CD4-positive, alpha-beta memory T cell (primary cell): Measurements from ENCODE around the gene PXYLP1. TPM values are rescaled to one million over a fixed set of nuclear protein-coding genes. Genes with fewer than 3 reads are reported as not detected.

Experiments used
- CTCF ChIA-PET: fragments of 350-600 bp; sonication (Branson Sonifier 250); formaldehyde crosslinking; loops from one replicate; lab custom pipeline; 2021; ENCODE audit warnings: inconsistent platforms; ENCODE audit not compliant: partially characterized antibody; lab: Charles Lee
- POLR2A ChIA-PET: fragments of 350-600 bp; sonication (Branson Sonifier 250); formaldehyde crosslinking; loops from one replicate; lab custom pipeline; 2021; ENCODE audit not compliant: partially characterized antibody; lab: Charles Lee
- DNase-seq, 5 donors: peaks; one replicate each; pipeline versions ENCODE4 v3.0.0 to v3.0.0-alpha.2; 2020 to 2022; ENCODE audit warnings: mixed read lengths in 1 of 5
- H3K27ac ChIP-seq: one replicate; pipeline ENCODE4 v1.7.0; 2013; ENCODE audit warnings: low read depth, low read length
- H3K27me3 ChIP-seq: 2 replicates; pipeline ENCODE4 v1.7.0; 2013; ENCODE audit warnings: mild to moderate bottlenecking, low read length, moderate library complexity; ENCODE audit not compliant: insufficient read depth
- H3K36me3 ChIP-seq: 2 replicates; pipeline ENCODE4 v1.7.0; 2013; ENCODE audit warnings: mild to moderate bottlenecking, low read length, moderate library complexity; ENCODE audit not compliant: insufficient read depth
- H3K4me1 ChIP-seq: 2 replicates; pipeline ENCODE4 v1.7.0; 2013; ENCODE audit warnings: mild to moderate bottlenecking, low read length, moderate library complexity; ENCODE audit not compliant: insufficient read depth
- H3K4me3 ChIP-seq, 2 donors: one replicate each; pipeline ENCODE4 v1.7.0; 2013; ENCODE audit warnings: low read length in 2 of 2, mild to moderate bottlenecking in 1 of 2
- H3K9me3 ChIP-seq, 2 donors: one replicate each; pipeline ENCODE4 v1.7.0; 2013; ENCODE audit warnings: low read length in 2 of 2, control low read depth in 1 of 2; ENCODE audit not compliant: control insufficient read depth in 1 of 2
- H3K27ac Mint-ChIP-seq, 7 donors: one replicate each; pipeline ENCODE4 v1.8.0; 2020 to 2021; ENCODE audit warnings: mixed read lengths in 7 of 7, mild to moderate bottlenecking in 6 of 7, inconsistent platforms in 3 of 7, moderate library complexity in 3 of 7
- H3K27me3 Mint-ChIP-seq, 2 donors: one replicate each; pipeline ENCODE4 v1.8.0; 2020 to 2021; ENCODE audit warnings: mixed read lengths in 2 of 2
- H3K36me3 Mint-ChIP-seq, 2 donors: one replicate each; pipeline ENCODE4 v1.8.0; 2020 to 2021; ENCODE audit warnings: mixed read lengths in 2 of 2, inconsistent platforms in 1 of 2, mild to moderate bottlenecking in 1 of 2
- H3K4me1 Mint-ChIP-seq, 4 donors: one replicate each; pipeline ENCODE4 v1.8.0; 2020 to 2021; ENCODE audit warnings: mixed read lengths in 4 of 4, mild to moderate bottlenecking in 1 of 4
- H3K4me3 Mint-ChIP-seq, 8 donors: one replicate each; pipeline ENCODE4 v1.8.0; 2020 to 2021; ENCODE audit warnings: mixed read lengths in 8 of 8, mild to moderate bottlenecking in 7 of 8, moderate library complexity in 6 of 8, inconsistent platforms in 3 of 8
- H3K9me3 Mint-ChIP-seq, 8 donors: one replicate each; pipeline ENCODE4 v1.8.0; 2020 to 2021; ENCODE audit warnings: mixed read lengths in 8 of 8, mild to moderate bottlenecking in 5 of 8, inconsistent platforms in 3 of 8, moderate library complexity in 1 of 8
- intact Hi-C: fragments of 100-400 bp; cut with micrococcal nuclease; formaldehyde crosslinking; loops from one replicate; pipeline ENCODE4 v1.15.1; 2023
- polyA plus RNA-seq, 2 donors: library from polyadenylated mRNA; unstranded; fragments of 300-500 nt; fragmentation: Illumina TruSeq; gene quantifications; one replicate each; pipeline ENCODE4 v1.2.3, GENCODE V29; 2021
- total RNA-seq, 2 experiments: library from RNA; stranded (reverse); gene quantifications; one replicate each; pipeline ENCODE4 v1.2.3, GENCODE V29; 2021

The PXYLP1 gene
- total and polyA plus RNA-seq, 4 experiments from 2014 or later: 5.2 to 22.6 (median 12.0) TPM

GRCh38 chr3:141268306-141268705 is 36.7 kb downstream of the PXYLP1 start:
- Histone ChIP-seq H3K4me1 (peaks cover 27% of the 10 kb centered on the region), H3K4me3 (no peak overlapping the region), H3K9me3 (no peaks in the 10 kb centered on the region), H3K27me3 (no peaks in the 10 kb centered on the region), H3K27ac (no peak overlapping the region), H3K36me3 (no peaks in the 10 kb centered on the region)
- DNase-seq: no peak
- peak overlapping the region; percentile 59 to 96 (median 93) for H3K27ac Mint-ChIP-seq
- H3K27me3 Mint-ChIP-seq: no peaks in the 10 kb centered on the region
- ChIA-PET POLR2A (interaction anchor here (2.4 to 5.1 kb wide), 3 partner anchors 11 to 43 kb away, joined by 12 to 130 read pairs (median 17); partner anchors contain the start of gene PXYLP1), CTCF (interaction anchor here (0.8 to 9.3 kb wide), 7 partner anchors 9 to 35 kb away, joined by 3 to 78 read pairs (median 3); partner anchors contain the start of gene PXYLP1)
- H3K4me1 Mint-ChIP-seq: peaks cover 17 to 64% (median 30%) of the 10 kb centered on the region in 4 donors
- peaks cover 0 to 4% of the 10 kb centered on the region in 2 donors for H3K36me3 Mint-ChIP-seq
- intact Hi-C loops: no loop called here
- no peaks in the 10 kb centered on the region for H3K9me3 Mint-ChIP-seq
- H3K4me3 Mint-ChIP-seq: peak overlapping the region in 7 of 8 donors; percentile 20 to 92 (median 55)

DNA sequence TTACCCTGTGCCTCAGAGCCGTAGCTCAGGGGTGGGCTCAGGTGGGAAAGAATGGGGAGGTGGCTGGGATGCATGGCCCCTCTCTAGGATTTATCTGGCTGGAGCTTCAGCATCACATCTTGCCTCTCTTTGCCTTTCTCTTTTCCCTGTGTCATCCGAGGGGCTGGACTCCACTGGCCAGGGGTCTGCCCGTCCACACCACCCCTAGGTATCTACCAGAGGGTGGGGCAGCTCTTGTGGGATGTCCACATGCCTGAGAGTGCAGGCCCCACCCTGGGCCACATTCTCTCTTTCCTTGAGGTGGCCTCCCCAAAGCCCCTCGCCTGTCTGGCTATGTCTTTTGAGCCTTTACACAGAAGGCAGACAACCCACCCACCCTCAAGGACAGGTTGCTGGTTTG is 37.2 kb downstream of the PXYLP1 start:
- ChIA-PET CTCF (interaction anchor here (0.8 to 9.3 kb wide), 5 partner anchors 9 to 35 kb away, joined by 3 to 78 read pairs (median 3); partner anchors contain the start of gene PXYLP1), POLR2A (interaction anchor here (5.1 kb wide), 1 partner anchor 37 kb away, joined by 130 read pairs; the partner anchor contains the start of gene PXYLP1)
- Histone ChIP-seq H3K4me1 (peaks cover 27% of the 10 kb centered on the region), H3K9me3 (no peaks in the 10 kb centered on the region), H3K4me3 (no peak overlapping the region), H3K27me3 (no peaks in the 10 kb centered on the region), H3K27ac (no peak overlapping the region), H3K36me3 (no peaks in the 10 kb centered on the region)
- intact Hi-C loops: no loop called here
- Mint-ChIP-seq H3K27me3 (no peaks in the 10 kb centered on the region), H3K27ac (peak overlapping the region in 3 of 7 donors; percentile 64 to 93 (median 85)), H3K4me1 (peaks cover 20 to 69% (median 35%) of the 10 kb centered on the region in 4 donors), H3K9me3 (no peaks in the 10 kb centered on the region), H3K36me3 (peaks cover 0 to 4% of the 10 kb centered on the region in 2 donors), H3K4me3 (no peak overlapping the region)
- no peak for DNase-seq

DNA sequence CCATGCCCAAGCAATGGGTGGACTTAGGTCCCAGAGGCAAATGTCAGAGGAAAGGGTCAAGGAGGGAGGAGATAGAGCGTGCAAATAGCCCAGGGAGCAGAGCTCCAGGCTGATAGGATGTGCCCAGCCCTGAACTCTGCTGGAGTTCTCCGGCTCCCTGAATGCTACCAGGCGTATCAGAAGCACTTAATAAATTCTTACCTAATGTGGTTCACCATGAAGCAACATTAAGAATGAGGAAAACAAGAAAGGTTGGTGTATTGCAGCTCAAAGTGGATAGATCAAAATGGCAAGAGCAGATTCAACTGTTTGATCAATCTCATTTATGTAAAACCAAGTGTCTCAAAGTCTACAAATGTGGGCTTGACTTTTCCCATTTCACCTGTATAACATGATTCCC is 38.3 kb downstream of the PXYLP1 start:
- H3K36me3 Mint-ChIP-seq: peaks cover 0 to 4% of the 10 kb centered on the region in 2 donors
- Histone ChIP-seq H3K4me1 (peaks cover 39% of the 10 kb centered on the region), H3K36me3 (no peaks in the 10 kb centered on the region), H3K27ac (no peak overlapping the region), H3K4me3 (no peak overlapping the region), H3K9me3 (no peaks in the 10 kb centered on the region), H3K27me3 (no peaks in the 10 kb centered on the region)
- peaks cover 27 to 76% (median 44%) of the 10 kb centered on the region in 4 donors for H3K4me1 Mint-ChIP-seq
- intact Hi-C loops: no loop called here
- H3K9me3 Mint-ChIP-seq: no peaks in the 10 kb centered on the region
- ChIA-PET POLR2A (interaction anchor here (6.4 kb wide), 1 partner anchor 39 kb away, joined by 40 read pairs; the partner anchor contains the start of gene PXYLP1), CTCF (interaction anchor here (1.2 to 9.3 kb wide), 3 partner anchors 9 to 36 kb away, joined by 3 to 78 read pairs (median 8); partner anchors contain the start of gene PXYLP1)
- H3K4me3 Mint-ChIP-seq: peak overlapping the region in 2 of 8 donors; percentile 39 to 42
- H3K27me3 Mint-ChIP-seq: no peaks in the 10 kb centered on the region
- no peak for DNase-seq
- peak overlapping the region in 3 of 7 donors; percentile 31 to 91 (median 80) for H3K27ac Mint-ChIP-seq

DNA sequence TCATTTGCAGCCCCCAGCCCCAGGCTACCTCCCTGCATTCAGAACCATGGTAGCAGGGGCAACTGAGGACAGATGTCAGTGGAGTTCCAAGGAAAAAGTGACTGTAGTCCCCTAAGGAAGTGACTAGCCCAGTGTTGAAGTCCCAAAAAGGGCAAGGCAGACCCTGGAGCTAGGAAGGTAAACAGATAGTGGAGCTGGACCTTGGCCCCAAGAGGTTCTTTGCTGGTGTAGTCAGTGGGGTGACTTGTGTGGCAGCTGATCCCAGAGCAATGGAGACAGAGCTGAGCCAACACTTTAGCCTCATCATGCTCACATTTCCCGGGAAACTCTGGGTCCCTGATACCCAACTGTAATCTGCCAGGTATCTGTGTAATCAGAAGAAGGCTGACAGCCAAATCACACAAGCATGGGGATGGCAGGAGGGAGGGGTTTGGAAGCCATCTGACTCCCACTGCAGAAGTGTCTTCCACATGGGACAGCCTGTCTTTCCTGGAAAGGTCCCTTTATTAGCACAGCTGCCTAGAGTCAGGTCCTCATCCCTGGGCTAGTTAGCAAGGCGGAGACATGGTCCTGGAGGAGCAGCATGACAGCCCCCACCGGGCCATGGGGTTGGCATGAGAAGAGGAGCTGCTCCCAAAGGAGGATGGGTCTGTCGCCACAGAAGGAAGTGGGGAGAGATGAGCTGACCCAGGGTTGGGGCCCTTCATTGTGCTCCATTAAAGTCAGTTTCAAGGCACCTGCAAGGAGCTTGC is 39.8 kb downstream of the PXYLP1 start:
- H3K4me1 Mint-ChIP-seq: peaks cover 27 to 70% (median 40%) of the 10 kb centered on the region in 4 donors

DNA sequence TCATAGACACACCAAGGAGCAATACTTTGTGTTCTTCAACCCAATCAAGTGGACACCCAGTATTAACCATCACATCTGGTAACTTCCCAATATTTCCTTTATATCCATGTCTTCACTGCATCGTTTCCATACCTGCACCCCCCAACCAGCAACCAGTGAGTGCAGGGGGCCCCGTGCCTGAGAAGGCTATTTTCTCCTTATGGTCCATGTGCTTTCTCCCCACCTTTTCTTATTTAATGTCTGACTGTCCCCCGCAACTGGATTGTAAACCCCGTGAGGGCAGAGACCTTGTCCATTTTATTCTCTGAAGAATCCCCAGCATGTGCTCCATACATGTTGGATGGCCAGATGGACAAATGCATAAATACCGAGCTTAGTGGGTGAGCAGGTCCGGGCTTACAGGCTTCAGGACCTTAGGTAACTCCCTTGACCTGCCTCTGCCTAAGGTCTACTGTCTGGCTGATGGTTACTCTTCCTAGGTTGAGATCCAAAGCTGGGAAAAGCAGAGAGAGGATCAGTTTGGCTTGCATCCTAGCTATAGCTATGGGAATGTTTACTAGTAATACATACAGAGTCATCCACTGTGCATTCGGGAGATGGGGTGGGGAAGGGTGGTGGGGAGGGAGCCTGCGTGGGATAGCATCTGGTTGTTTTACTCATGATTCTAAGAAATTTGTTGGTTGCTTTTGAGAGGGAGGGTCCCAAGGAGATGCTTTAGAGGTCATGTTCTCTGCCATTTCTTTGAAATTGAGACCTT is 41.5 kb downstream of the PXYLP1 start:
- ChIA-PET CTCF (interaction anchor here (0.9 to 9.3 kb wide), 4 partner anchors 31 to 41 kb away, joined by 5 to 78 read pairs (median 8); partner anchors contain the start of gene PXYLP1), POLR2A (interaction anchor here (0.6 to 6.4 kb wide), 3 partner anchors 37 to 204 kb away, joined by 3 to 40 read pairs (median 3); partner anchors contain the start of gene PXYLP1)
- Mint-ChIP-seq H3K27ac (peak overlapping the region in 1 of 7 donors; percentile 5), H3K9me3 (no peaks in the 10 kb centered on the region), H3K36me3 (no peaks in the 10 kb centered on the region), H3K4me3 (no peak overlapping the region), H3K4me1 (peaks cover 18 to 54% (median 27%) of the 10 kb centered on the region in 4 donors), H3K27me3 (no peaks in the 10 kb centered on the region)
- Histone ChIP-seq H3K27ac (no peak overlapping the region), H3K9me3 (no peaks in the 10 kb centered on the region), H3K27me3 (no peaks in the 10 kb centered on the region), H3K4me3 (no peak overlapping the region), H3K36me3 (no peaks in the 10 kb centered on the region), H3K4me1 (peaks cover 22% of the 10 kb centered on the region)
- intact Hi-C loops: no loop called here
- DNase-seq: no peak

More for the DNA sequence above, 39.8 kb downstream of the PXYLP1 start:
- CTCF ChIA-PET: interaction anchor here (1.2 to 9.3 kb wide), 3 partner anchors 8 to 38 kb away, joined by 3 to 78 read pairs (median 8); partner anchors contain the start of gene PXYLP1
- H3K27me3 ChIP-seq: no peaks in the 10 kb centered on the region
- no peaks in the 10 kb centered on the region for H3K9me3 Mint-ChIP-seq
- no peak overlapping the region for H3K4me3 Mint-ChIP-seq
- H3K4me1 ChIP-seq: peaks cover 33% of the 10 kb centered on the region
- POLR2A ChIA-PET: interaction anchor here (6.4 kb wide), 1 partner anchor 41 kb away, joined by 40 read pairs; the partner anchor contains the start of gene PXYLP1
- H3K9me3 ChIP-seq: no peaks in the 10 kb centered on the region
- no peaks in the 10 kb centered on the region for H3K36me3 ChIP-seq
- H3K27ac ChIP-seq: no peak overlapping the region
- no peak for DNase-seq
- H3K27ac Mint-ChIP-seq: peak overlapping the region in 2 of 7 donors; percentile 24 to 37
- H3K36me3 Mint-ChIP-seq: peaks cover 0 to 4% of the 10 kb centered on the region in 2 donors
- no peaks in the 10 kb centered on the region for H3K27me3 Mint-ChIP-seq
- intact Hi-C loops: no loop called here
- H3K4me3 ChIP-seq: no peak overlapping the region

DNA sequence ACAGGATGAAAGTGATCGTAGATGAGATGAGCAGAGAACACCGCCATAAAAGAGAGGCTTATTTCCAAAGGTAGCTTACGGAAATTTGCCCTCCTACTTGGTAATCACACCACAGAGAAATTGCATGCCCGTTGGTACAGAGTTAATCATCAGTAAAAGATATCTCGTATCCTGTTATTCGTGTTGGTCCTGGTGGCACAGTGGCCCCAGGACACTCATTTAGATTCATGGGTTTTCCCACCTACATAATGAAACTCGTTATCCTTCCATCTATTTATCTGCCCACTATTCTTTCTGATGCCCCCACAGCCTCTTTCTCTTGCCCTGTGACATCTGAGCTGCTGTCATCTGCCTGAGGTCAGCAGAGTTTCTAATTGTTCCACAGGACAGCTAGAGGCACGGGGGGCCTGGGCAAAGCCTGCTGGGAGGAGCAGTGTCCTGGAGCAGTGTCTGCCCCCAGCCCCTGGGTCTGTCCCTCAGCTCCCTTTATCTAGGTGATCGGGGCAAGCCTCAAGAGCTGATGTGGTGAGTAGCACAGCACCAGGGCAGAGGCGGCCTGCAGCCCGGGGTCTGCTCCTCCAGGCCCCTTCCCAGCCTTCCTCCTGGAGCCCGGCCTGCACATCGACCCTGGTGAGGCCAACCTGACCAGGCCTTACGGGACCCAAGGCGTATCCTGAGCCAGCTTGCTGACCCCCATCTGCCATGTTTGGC is 42.2 kb downstream of the PXYLP1 start:
- Mint-ChIP-seq H3K4me1 (peaks cover 20 to 52% (median 25%) of the 10 kb centered on the region in 4 donors), H3K4me3 (peak overlapping the region in 1 of 8 donors; percentile 26), H3K36me3 (peaks cover under 1% of the 10 kb centered on the region in 2 donors), H3K27me3 (no peaks in the 10 kb centered on the region), H3K9me3 (no peaks in the 10 kb centered on the region), H3K27ac (peak overlapping the region in 6 of 7 donors; percentile 6 to 83 (median 48))
- Histone ChIP-seq H3K27me3 (no peaks in the 10 kb centered on the region), H3K4me1 (peaks cover 19% of the 10 kb centered on the region), H3K4me3 (no peak overlapping the region), H3K27ac (no peak overlapping the region), H3K36me3 (no peaks in the 10 kb centered on the region), H3K9me3 (no peaks in the 10 kb centered on the region)
- CTCF ChIA-PET: interaction anchor here (0.9 to 2.2 kb wide), 3 partner anchors 30 to 42 kb away, joined by 5 to 11 read pairs (median 6); partner anchors contain the start of gene PXYLP1
- POLR2A ChIA-PET: interaction anchor here (0.6 to 6.4 kb wide), 4 partner anchors 8 to 43 kb away, joined by 3 to 40 read pairs (median 3); partner anchors contain the start of gene PXYLP1
- DNase-seq: no peak
- intact Hi-C loops: no loop called here
